GM21786 (cell line): ENCODE data around the gene RPL34.

Experiments used
- ATAC-seq: cut with Tn5 transposase; IDR thresholded peaks from one replicate; pipeline ENCODE4 v1.9.1; 2021; ENCODE audit not compliant: unreplicated experiment

The RPL34 gene

GRCh38 chr4:108624263-108625056, 4.1 kb downstream of the RPL34 start:
- no peak for ATAC-seq

- ATAC-seq = no peak
Measured at GRCh38 chr4:108626056-108626455, 5.7 kb downstream of the RPL34 start.

GRCh38 chr4:108628411-108628810, 8.0 kb downstream of the RPL34 start:
- no peak for ATAC-seq

- ATAC-seq = no peak
Measured at GRCh38 chr4:108635070-108635655, 14.8 kb downstream of the RPL34 start.

GRCh38 chr4:108636246-108636645, 15.9 kb downstream of the RPL34 start:
- ATAC-seq = no peak

GRCh38 chr4:108637856-108638255, 17.5 kb downstream of the RPL34 start:
- no peak for ATAC-seq

- no peak for ATAC-seq
Measured at GRCh38 chr4:108644237-108644636, 23.9 kb downstream of the RPL34 start.

- ATAC-seq = no peak
Measured at GRCh38 chr4:108646706-108647105, 26.3 kb downstream of the RPL34 start.

GRCh38 chr4:108649863-108650211, 29.5 kb downstream of the RPL34 start:
- ATAC-seq = peak; percentile 14

GRCh38 chr4:108650212-108651013, 30.0 kb downstream of the RPL34 start, which contains the start of gene OSTC:
OSTC (plus strand) TSS chr4:108650599; CDS start chr4:108650656, 57 bp downstream.
- ATAC-seq = peak; percentile 93

- no peak for ATAC-seq
Measured at GRCh38 chr4:108651014-108651791, 30.8 kb downstream of the RPL34 start.

- ATAC-seq = no peak
Measured at GRCh38 chr4:108662629-108663028, 42.3 kb downstream of the RPL34 start.

GRCh38 chr4:108674356-108674977, 54.1 kb downstream of the RPL34 start:
- ATAC-seq = no peak
